Central memory CD4-positive, alpha-beta T cell (primary cell): ENCODE data around the gene DNM3.

ENCODE experiments used
- DNase-seq: peaks from one replicate; pipeline ENCODE4 v3.0.0; 2022

Gene DNM3

GRCh38 chr1:172252958-172253357, 411.7 kb downstream of the DNM3 start:
- no peak for DNase-seq

GRCh38 chr1:172254521-172255222, 413.4 kb downstream of the DNM3 start:
- DNase-seq: no peak

- DNase-seq: no peak
These were observed 413.9 kb downstream of the DNM3 start for GRCh38 chr1:172255223-172255560.

- no peak for DNase-seq
These were observed 424.6 kb downstream of the DNM3 start for GRCh38 chr1:172265905-172266304.

- DNase-seq: no peak
These were observed 425.4 kb downstream of the DNM3 start for GRCh38 chr1:172266528-172267174.

GRCh38 chr1:172268237-172268636, 426.9 kb downstream of the DNM3 start:
- no peak for DNase-seq

- DNase-seq: no peak
These were observed 427.8 kb downstream of the DNM3 start for GRCh38 chr1:172269084-172269483.

GRCh38 chr1:172269644-172270043, 428.3 kb downstream of the DNM3 start:
- DNase-seq: no peak

GRCh38 chr1:172270605-172271004, 429.3 kb downstream of the DNM3 start:
- no peak for DNase-seq

- DNase-seq: no peak
These were observed 430.8 kb downstream of the DNM3 start for GRCh38 chr1:172272087-172272486.

GRCh38 chr1:172273647-172274396, 432.5 kb downstream of the DNM3 start:
- no peak for DNase-seq

- no peak for DNase-seq
These were observed 434.2 kb downstream of the DNM3 start for GRCh38 chr1:172275478-172275877.

GRCh38 chr1:172276120-172276818, 435.0 kb downstream of the DNM3 start:
- no peak for DNase-seq

GRCh38 chr1:172277275-172277674, 436.0 kb downstream of the DNM3 start:
- no peak for DNase-seq

- no peak for DNase-seq
These were observed 436.7 kb downstream of the DNM3 start for GRCh38 chr1:172277989-172278388.

- DNase-seq: no peak
These were observed 437.2 kb downstream of the DNM3 start for GRCh38 chr1:172278478-172278877.

- DNase-seq: no peak
These were observed 438.8 kb downstream of the DNM3 start for GRCh38 chr1:172279939-172280636.

GRCh38 chr1:172283766-172284165, 442.5 kb downstream of the DNM3 start:
- DNase-seq: no peak

GRCh38 chr1:172286629-172287076, 445.4 kb downstream of the DNM3 start:
- DNase-seq: no peak

GRCh38 chr1:172287208-172287607, 445.9 kb downstream of the DNM3 start:
- no peak for DNase-seq

- no peak for DNase-seq
These were observed 447.3 kb downstream of the DNM3 start for GRCh38 chr1:172288581-172288980.

GRCh38 chr1:172289448-172289847, 448.1 kb downstream of the DNM3 start:
- DNase-seq: no peak

GRCh38 chr1:172292840-172293239, 451.5 kb downstream of the DNM3 start:
- no peak for DNase-seq
